ENCODE results near the gene LDB2. TPM values are rescaled to one million over a fixed set of nuclear protein-coding genes. Genes with fewer than 3 reads are reported as not detected.
A peak's percentile ranks its signal among the peaks of the same experiment; 100 is the strongest.

The LDB2 gene
- total RNA-seq, 1 donor: 18.8 TPM

DNA sequence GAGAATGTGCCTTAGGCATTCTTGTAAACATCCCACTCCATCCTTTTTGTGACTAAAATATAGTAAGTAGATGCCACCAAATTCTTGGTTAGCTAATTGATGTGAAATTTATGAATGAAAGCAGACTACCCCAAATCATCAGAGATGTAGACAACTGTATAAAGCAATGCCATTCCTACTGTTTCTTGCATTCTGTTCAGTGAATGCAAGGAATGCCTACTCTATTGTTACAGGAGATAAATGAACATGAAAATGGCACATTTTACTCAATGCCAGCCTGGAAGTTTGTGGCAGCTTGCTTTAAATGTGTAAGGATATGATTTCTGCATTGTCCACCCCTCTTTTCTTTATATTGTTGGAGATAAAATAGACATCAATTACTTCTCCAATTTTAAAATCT is 317.9 kb downstream of the LDB2 start:
- no peak for DNase-seq (ENCODE audit: insufficient read length, low spot score, missing footprints)
- no peaks in the 10 kb centered on the region for H3K36me3 ChIP-seq (ENCODE audit: insufficient read depth, low read length)
- H3K4me3 ChIP-seq (ENCODE audit: insufficient read depth, low read length): no peak overlapping the region
- TF ChIP-seq CTCF (IDR thresholded peaks at IDR 0.05; ENCODE audit: extremely low read depth, low read depth, low read length): no peak
- H3K9me3 ChIP-seq (ENCODE audit: low read depth, low read length): no peaks in the 10 kb centered on the region
- no peak overlapping the region for H3K27ac ChIP-seq (ENCODE audit: low read depth, low read length)
- H3K4me1 ChIP-seq (ENCODE audit: insufficient read depth, low read length): peaks cover 23% of the 10 kb centered on the region
- no peaks in the 10 kb centered on the region for H4K20me1 ChIP-seq (ENCODE audit: insufficient read depth, low read length)
- no peak overlapping the region for H3K4me2 ChIP-seq (ENCODE audit: insufficient read depth, low read length)
- H3K27me3 ChIP-seq (ENCODE audit: insufficient read depth, low read length): no peaks in the 10 kb centered on the region
- no peak overlapping the region for H2AFZ ChIP-seq (ENCODE audit: low read length)
- no peaks in the 10 kb centered on the region for H3K79me2 ChIP-seq (ENCODE audit: insufficient read depth, low read length)

GRCh38 chr4:16579866-16580265 is 318.6 kb downstream of the LDB2 start:
- no peak overlapping the region for H3K27ac ChIP-seq (ENCODE audit: low read depth, low read length)
- no peaks in the 10 kb centered on the region for H3K79me2 ChIP-seq (ENCODE audit: insufficient read depth, low read length)
- no peak overlapping the region for H3K4me3 ChIP-seq (ENCODE audit: insufficient read depth, low read length)
- H2AFZ ChIP-seq (ENCODE audit: low read length): no peak overlapping the region
- TF ChIP-seq CTCF (IDR thresholded peaks at IDR 0.05; ENCODE audit: extremely low read depth, low read depth, low read length): no peak
- no peak overlapping the region for H3K4me2 ChIP-seq (ENCODE audit: insufficient read depth, low read length)
- no peaks in the 10 kb centered on the region for H3K9me3 ChIP-seq (ENCODE audit: low read depth, low read length)
- H4K20me1 ChIP-seq (ENCODE audit: insufficient read depth, low read length): no peaks in the 10 kb centered on the region
- no peaks in the 10 kb centered on the region for H3K27me3 ChIP-seq (ENCODE audit: insufficient read depth, low read length)
- H3K36me3 ChIP-seq (ENCODE audit: insufficient read depth, low read length): no peaks in the 10 kb centered on the region
- DNase-seq (ENCODE audit: insufficient read length, low spot score, missing footprints): peak; percentile 81
- H3K4me1 ChIP-seq (ENCODE audit: insufficient read depth, low read length): peaks cover 16% of the 10 kb centered on the region

DNA sequence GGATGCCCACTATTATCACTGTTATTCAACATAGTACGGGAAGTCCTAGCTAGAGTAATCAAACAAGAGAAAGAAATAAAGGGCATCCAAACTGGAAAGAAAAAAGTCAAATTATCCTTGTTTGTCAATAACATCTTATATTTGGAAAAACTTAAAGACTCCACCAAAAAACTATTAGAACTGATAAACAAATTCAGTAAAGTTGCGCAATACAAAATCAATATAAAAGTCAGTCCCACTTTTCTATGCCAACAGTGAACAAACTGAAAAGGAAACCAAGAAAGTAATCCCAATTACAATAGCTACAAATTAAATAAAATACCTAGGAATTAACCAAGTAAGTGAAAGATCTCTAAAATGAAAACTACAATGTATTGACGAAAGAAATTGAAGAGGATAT is 321.3 kb downstream of the LDB2 start:
- Histone ChIP-seq H3K36me3 (ENCODE audit: insufficient read depth, low read length) (no peaks in the 10 kb centered on the region), H3K79me2 (ENCODE audit: insufficient read depth, low read length) (no peaks in the 10 kb centered on the region), H3K9me3 (ENCODE audit: low read depth, low read length) (no peaks in the 10 kb centered on the region), H3K4me2 (ENCODE audit: insufficient read depth, low read length) (no peak overlapping the region), H4K20me1 (ENCODE audit: insufficient read depth, low read length) (no peaks in the 10 kb centered on the region), H3K27me3 (ENCODE audit: insufficient read depth, low read length) (no peaks in the 10 kb centered on the region), H3K4me1 (ENCODE audit: insufficient read depth, low read length) (peaks cover 22% of the 10 kb centered on the region), H2AFZ (ENCODE audit: low read length) (no peak overlapping the region), H3K27ac (ENCODE audit: low read depth, low read length) (no peak overlapping the region), H3K4me3 (ENCODE audit: insufficient read depth, low read length) (no peak overlapping the region)
- no peak for DNase-seq (ENCODE audit: insufficient read length, low spot score, missing footprints)
- TF ChIP-seq CTCF (IDR thresholded peaks at IDR 0.05; ENCODE audit: extremely low read depth, low read depth, low read length): no peak

- Histone ChIP-seq H3K79me2 (ENCODE audit: insufficient read depth, low read length) (no peaks in the 10 kb centered on the region), H2AFZ (ENCODE audit: low read length) (no peak overlapping the region), H3K4me3 (ENCODE audit: insufficient read depth, low read length) (no peak overlapping the region), H3K4me2 (ENCODE audit: insufficient read depth, low read length) (no peak overlapping the region), H3K36me3 (ENCODE audit: insufficient read depth, low read length) (no peaks in the 10 kb centered on the region), H3K9me3 (ENCODE audit: low read depth, low read length) (no peaks in the 10 kb centered on the region), H3K27ac (ENCODE audit: low read depth, low read length) (no peak overlapping the region), H4K20me1 (ENCODE audit: insufficient read depth, low read length) (no peaks in the 10 kb centered on the region), H3K27me3 (ENCODE audit: insufficient read depth, low read length) (no peaks in the 10 kb centered on the region), H3K4me1 (ENCODE audit: insufficient read depth, low read length) (peaks cover 18% of the 10 kb centered on the region)
- no peak for DNase-seq (ENCODE audit: insufficient read length, low spot score, missing footprints)
- no peak for TF ChIP-seq CTCF (IDR thresholded peaks at IDR 0.05; ENCODE audit: extremely low read depth, low read depth, low read length)
These were observed 323.5 kb downstream of the LDB2 start for GRCh38 chr4:16574981-16575380.

Measured in osteoblast (primary cell).